H1 (cell line): ENCODE data around the gene SLC2A1.

ENCODE experiments used
- BACH1 ChIP-seq: IDR thresholded peaks from 2 replicates; pipeline ENCODE4 v1.6.1; 2012; ENCODE audit warnings: low read length, improper control_type of control experiment
- RXRA ChIP-seq: IDR thresholded peaks from 2 replicates; pipeline ENCODE4 v1.6.1; 2011; ENCODE audit warnings: low read depth, mild to moderate bottlenecking, low read length, moderate library complexity; ENCODE audit not compliant: insufficient read depth

DNA sequence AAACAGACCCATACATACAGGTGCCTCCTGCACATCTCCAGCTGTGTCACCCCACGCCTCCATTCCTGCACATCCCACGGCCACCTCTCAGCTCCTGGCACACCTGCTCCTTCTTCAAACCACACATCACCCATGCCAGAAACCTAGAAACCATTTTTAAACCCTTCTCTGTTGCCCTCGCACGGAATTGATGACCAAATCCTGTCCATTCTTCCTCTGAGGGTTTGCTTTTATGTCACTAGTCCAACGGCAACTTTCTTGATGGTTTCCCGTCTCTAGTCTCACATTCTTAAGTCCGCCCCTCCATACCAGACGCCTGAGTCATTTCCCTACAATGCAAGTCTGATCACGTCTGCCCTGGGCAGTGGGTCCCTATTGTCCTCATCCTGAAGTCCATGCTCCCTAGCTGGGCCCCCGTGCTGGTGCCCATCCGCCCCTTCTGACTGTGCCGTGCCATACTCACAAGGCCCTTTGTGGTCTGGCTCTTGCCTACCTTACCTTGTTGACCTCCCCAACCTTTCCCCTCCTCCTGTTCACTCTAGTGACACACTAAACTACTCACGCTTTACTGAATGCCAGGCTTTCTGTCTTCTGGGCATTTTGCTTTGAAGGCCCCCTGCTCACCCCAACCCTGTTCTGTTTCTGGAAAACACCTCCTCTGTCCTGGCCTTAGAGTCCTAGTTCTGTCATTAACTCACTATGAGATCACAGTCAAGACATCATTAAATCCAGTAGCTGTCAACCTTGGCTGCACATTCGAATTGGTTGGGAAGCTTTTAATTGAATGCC is 17.6 kb downstream of the SLC2A1 start:
- TF ChIP-seq RXRA (no peak), BACH1 (no peak)
